Stimulated activated CD8-positive, alpha-beta memory T cell treated with anti-CD3 and anti-CD28 coated beads, Interleukin-15, amount 100 ng/mL, for 4 hours (primary cell): ENCODE data around the gene GNAI2.
"Not testable (repeated sequence)": the region's sequence is repeated elsewhere in the genome, so short reads cannot be mapped to it uniquely, and the experiment has no call there.

Experiments used
- DNase-seq, 2 donors: peaks; one replicate each; pipeline ENCODE4 v3.0.0-alpha.2; 2020; ENCODE audit warnings: low read depth in 2 of 2

GNAI2 gene

DNA sequence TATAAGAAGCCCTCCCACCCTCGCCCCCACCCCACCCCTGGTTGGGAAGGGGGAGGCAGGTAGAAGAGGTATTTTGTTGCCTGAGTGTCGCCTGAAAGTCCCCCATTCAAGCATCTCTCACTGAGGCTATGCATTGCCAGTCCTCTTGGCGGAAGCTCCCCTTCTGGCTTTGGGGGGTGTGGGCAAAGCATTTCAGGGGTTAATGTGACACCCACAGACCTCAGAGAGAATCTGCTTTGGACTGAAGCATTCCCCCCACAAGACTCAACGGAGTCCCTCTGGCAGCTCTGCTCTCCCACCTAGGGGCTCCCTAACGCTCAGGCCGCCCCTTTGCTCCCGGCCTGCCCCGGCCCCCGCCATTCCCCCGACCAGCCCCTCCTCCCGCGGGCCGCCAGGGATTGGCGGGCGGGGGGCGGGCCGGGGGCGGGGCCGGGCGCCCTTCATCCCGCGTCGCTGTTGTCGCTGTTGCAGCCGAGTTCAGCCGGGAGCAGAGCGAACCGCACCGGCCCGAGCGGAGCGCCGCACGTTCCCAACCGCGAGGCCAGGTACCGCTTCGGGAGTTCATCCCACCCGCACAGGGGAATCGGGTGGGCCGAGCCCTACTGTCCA lies 31.1 kb upstream of the GNAI2 start, which contains the start of gene SLC38A3:
Gene SLC38A3 (plus strand): TSS at position 468 of the 609 bp plus-strand sequence. CDS start 8,929 bp downstream, outside the sequence.
- no peak for DNase-seq

DNA sequence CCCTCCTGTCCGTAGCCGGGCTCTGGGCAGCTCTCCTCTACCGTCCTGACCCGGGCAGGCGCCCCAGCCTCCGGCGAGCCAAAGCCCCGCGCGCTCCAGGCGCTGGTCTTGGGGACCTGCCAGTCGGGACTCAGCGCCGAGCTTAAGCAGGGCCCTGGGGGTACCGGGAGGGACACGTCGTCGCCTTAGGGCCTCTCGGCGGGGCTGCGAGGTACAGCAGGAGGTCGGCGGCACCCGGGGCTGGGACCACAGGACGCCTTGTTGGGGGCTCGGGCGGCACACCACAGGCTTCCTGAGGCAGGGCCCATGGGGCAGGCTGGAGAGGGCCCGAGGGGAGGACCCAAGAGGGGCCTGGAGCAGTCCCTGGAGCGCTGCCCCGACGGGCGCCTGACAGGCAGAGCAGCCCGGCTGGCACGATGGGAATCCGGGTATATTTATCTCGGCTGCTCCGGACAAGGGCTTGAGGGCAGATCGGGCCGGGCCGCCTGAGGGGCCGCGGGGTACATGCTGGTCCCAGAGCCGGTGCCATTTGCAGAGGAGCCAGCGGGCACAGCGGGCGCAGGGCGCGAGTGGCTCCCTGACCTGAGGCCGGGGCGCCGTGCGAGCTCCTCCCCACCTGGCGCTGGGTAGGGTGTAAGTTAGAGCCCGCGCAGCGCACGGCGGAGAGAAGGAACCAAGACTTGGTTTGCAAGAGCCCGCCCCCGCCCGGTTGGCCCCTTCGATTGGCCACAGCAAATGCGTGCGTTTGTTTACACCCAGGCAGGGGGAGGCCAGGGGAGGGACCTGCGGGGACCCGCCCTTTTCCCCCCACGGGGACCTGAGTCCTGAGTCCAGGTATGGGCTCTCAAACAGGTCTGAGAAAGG lies 30.4 kb upstream of the GNAI2 start:
- no peak for DNase-seq

DNA sequence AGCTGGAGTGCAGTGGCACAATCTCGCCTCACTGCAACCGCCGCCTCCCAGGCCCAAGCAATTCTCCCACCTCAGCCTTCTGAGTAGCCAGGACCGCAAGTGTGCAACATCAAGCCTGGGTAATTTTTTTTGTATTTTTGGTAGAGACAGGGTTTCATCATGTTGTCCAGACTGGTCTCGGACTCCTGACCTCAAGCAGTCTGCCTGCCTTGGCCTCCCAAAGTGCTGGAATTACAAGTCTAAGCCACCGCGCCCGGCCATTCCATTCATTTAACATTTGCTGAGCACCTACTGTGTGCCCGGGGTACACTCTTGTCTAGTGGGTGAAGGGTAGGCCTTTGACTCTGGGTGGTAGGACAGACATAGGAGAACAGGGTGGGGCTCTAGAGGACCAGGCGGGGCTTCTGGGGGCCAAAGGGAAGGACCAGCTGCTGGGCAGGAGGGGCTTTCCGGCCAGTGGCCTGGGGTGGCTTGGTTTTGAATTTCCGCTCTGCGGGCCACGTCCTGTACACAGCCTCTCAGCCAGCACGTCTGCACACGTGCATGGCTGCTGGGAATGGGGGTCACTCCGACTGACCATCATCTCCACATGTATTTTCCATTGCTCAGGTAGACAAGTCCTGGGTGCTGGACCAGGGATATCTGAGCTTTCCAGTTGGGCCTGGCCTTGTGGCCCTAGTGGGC lies 28.5 kb upstream of the GNAI2 start:
- DNase-seq, result no peak

DNA sequence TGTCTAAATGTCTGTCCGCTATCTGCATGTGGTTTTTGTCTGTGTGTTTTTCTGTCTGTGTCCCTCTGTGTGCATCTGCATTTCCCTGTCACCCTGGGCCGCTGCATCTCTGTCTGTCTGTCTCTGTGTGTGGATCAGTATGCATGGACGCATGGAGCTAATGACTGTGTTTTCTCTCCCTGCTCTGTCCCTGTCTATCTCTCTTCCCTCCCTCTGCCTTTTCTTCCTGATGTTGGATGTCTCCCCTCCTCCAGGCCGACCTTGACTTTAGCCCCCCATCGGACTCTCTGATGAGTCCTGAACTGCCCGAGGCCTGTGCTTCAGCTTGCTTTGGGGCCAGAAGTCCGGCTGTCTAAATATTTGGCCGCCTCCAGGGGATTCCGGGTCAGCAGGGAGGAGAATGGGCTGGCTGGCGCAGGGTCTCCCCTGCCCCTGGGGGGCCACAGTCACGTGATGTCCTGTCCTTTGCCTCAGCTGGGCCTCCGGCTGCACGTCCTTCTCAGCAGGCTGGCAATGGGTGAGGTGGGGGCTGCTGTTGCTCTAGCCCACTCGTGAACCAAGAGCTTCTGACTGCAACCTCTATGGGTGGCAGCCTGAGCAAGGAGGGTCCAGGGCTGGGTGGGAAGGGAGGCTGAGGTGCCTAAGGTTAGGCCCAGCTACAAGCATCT lies 27.2 kb upstream of the GNAI2 start:
- DNase-seq, result no peak

DNA sequence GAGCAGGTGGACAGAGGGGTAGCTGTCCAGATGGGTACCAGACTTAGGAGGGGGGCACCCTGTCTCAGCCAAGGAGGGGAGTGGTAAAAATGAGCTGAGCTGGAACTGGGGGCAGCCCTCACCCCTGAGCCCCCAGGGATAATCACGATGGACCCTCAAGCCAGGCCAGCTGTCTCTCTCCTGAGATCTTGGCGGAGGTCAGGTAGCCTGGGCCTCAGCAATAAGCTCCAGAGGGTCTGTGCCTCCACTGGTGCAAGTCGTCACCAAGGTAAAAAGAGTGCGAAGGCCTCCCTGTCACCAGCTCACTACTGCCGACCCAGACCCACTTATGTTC lies 25.9 kb upstream of the GNAI2 start:
- no peak for DNase-seq

DNA sequence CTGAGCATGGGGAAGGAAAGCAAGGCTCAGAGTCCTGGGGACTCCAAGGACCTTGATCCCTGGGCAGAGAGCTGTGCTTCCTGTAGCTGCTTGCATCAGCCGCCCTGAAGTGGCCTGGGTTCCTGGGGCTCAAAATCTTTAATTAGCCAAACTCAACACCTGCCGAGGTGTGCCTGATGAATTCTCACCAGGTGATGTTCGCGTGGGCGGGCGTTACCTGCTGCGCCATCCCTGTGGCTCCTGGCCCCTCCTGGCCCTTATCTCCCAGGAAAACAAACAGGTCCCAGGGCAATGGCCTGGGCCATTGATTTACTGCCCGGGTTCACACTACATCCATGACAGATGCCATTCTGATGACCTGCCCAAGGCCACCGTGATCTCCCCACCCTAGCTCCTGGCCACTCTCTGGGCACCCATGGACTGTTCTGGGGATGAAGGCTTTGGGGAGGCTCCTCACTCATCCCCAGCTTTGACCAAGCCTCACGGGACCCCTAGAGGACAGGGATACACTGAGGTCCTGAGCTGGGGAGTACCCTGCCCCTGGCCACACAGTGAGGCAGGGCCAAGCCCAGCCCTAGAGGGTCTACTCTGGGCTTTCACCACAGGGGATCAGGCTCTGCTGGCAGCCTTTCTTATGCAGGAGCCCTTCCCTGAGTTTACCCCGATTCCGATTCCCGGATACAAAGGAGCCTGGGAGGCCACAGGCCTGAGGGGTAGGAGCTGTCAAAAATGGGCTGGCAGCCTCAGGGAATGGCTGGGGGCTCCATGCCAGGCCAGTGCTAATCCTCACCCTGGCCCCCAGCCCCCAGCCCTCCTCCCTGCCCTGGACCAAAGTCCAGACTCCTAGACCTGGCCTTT lies 25.3 kb upstream of the GNAI2 start:
- no peak for DNase-seq

DNA sequence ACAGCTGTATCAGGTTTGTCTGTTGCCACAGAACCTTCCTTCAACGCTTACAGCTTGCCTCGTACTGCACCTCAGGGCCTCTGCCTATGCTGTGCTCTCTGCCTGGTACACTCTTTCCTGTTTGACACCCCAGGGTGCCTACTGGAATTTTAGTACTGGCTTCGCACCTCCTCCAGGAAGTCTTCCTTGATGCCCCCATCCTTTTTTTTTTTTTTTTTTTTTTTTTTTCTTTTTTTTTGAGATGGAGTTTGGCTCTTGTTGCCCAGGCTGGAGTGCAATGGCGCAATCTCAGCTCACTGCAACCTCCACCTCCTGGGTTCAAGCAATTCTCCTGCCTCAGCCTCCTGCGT lies 24.7 kb upstream of the GNAI2 start:
- DNase-seq, result not testable (repeated sequence)

DNA sequence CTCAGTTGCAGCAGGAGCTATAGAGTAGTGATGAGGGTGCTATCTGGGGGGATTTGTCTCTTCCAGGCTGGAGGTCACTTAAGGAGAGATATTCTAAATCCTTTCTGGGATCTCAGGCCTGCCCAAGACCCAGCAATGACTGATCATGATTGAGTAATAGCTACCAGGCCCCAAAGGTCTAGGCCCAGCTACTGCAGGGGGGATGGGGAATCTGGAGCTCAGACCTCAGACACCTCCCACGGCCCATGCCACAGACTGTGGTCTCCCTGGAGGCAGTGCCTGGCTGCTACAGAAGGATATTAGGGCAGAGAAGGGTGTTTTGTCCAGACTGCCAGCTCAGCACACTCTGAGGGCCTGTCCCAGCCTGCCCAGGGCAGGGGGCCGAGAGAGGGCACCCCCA lies 24.1 kb upstream of the GNAI2 start:
- DNase-seq, result no peak

DNA sequence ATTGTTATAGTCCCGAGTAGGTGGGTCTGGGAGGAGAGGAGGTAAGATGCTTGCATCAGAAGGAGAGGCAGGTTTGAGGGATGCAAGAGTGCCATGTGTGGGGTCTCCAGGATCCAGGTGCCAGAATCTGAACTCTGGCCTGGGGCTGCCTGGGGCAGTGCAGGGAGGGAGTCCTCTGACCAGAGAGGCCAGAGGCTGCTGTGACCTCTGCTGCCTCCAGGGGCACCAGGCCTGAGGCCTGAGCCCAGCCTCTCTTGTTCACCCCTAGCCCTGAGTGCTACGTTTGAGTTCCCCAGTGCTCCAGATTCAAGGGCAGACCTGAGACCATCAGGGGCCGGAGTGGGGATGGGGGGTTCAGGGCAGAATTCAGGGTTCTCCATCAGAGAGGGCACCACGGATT lies 23.5 kb upstream of the GNAI2 start:
- DNase-seq, result no peak

DNA sequence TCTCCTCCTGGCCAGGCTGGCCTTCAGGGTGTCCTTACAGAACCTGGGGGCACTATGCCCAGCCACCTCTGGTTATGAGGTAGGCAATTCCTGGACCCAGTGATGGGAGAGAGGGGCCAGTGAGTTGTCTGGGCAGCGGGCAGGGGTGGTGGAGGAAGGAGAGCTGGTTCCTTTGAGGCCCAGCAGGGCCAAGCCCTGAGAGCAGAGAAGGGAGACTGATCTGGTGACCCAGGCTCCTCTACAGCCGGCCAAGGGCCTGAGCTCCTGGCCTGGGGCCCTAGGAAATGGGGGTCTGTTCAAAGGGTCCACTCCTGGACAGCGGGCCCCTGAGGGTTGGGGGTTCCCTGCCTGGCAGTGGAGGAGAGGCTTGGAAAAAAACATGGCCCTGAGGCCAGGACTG lies 23.0 kb upstream of the GNAI2 start:
- no peak for DNase-seq

DNA sequence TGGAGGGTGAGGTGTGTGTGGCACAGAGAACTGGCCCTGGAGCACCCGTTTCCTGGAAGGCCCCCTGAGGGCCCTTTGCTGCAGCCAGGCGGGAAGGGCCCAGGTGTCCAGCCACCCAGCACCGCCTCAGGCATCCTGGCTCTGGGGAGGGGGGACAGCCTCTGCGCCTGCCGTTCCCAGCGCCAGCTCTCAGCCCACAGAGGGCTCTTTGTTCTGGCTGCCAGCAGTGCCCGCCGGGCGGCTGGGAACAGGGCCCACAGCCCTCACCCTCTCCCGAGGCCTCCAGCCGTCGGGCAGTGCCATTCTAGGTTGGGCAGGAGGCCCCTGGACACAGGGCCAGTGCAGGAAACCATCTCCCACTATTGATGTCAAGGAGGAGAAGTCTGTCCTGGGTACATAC lies 22.6 kb upstream of the GNAI2 start:
- no peak for DNase-seq

DNA sequence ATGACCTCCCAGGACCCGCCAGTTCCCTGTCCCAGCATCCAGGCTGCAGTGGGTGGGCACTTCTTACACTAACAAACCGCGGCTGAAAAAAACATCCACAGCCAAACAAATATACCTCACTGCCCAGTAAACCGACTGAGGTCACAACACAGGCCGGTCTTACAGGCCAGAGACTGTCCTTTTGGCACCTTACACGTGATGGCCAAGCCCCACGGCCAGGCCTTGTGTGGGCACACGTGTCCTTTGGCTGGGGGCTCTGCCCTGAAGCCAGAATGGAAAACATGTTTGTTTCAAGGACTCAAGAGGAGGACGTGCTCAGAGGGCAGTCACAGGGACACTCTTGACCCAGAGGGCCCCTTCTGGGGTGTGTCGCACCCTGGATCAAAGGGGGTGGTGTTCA lies 21.2 kb upstream of the GNAI2 start:
- DNase-seq, result no peak

DNA sequence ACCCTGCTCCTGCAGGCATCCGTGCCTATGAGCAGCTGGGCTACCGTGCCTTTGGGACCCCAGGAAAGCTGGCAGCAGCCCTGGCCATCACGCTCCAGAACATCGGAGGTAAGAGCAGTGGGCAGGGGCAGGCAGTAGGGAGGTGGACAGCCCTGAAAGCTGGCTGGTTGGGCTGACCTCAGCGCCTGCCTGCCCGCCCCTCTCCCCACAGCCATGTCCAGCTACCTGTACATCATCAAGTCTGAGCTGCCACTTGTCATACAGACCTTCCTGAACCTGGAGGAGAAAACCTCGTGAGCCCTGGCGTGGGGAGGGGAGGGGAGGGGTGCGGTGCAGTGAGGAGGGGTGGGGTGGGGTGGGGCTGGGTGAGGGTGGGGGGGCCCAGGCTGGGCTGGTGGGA lies 20.5 kb upstream of the GNAI2 start:
- no peak for DNase-seq

DNA sequence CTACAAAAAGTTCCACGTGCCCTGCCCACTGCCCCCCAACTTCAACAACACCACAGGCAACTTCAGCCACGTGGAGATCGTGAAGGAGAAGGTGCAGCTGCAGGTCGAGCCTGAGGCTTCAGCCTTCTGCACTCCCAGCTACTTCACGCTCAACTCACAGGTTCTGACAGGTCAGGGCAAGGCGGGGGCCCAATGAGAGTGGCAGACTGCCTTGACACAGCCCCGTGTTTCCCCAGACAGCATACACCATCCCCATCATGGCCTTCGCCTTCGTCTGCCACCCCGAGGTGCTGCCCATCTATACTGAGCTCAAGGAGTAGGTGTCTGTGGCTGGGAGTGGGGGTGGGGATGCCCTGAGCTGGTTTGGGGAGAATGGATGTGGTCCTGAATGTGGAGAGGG lies 18.3 kb upstream of the GNAI2 start:
- DNase-seq, result no peak

DNA sequence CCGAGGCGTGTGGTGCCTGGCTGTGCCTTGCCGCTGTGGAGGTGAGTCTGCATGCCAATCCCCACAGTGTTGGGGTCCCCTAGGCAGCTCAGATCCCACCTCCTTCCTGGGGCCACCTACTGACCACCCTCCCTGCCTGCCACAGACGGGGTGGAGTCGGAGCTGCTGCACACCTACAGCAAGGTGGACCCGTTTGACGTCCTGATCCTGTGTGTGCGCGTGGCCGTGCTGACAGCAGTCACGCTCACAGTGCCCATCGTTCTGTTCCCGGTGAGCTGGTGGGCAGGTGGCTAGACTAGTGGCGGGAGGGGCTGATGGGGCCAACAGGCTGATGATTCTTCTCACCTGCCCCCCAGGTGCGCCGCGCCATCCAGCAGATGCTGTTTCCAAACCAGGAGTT lies 17.6 kb upstream of the GNAI2 start:
- no peak for DNase-seq

DNA sequence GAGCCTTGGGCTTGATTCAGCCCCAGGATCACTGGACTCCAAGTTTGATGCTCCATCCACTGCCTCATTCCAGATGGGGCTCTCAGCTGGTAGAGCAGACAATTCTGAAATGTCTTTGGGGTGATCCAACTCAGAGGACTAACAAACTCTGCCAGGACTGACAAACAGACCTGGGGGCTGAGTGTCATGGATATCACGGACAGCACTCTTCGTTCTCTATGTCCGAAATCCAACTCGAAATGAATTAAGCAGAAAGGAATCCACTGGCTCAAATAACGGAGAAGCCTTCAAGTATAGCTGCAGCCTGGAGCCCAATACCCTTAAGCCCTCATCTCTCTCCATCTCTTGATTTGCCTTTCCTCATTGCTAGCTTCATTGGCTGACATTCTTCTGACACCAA lies 16.7 kb upstream of the GNAI2 start:
- DNase-seq, result no peak

DNA sequence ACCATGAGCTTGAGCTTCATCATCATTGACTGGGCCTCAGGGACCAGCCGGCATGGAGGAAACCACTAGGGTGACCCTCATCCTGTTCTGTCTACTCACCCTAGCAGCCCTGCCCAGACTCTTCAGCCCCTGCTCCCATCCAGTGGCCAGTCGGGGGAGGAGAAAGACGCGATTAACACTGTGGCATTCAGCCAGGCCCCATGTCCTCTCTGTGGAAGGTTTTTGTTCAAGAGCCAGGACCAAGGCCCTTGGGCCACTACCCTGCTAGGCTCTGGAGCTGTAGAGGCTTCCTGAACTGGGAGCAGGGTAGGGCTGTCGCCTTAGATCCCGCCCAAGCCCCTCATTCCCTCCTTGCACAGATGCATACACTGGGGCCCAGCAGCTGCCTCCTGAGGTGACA lies 15.9 kb upstream of the GNAI2 start:
- no peak for DNase-seq

DNA sequence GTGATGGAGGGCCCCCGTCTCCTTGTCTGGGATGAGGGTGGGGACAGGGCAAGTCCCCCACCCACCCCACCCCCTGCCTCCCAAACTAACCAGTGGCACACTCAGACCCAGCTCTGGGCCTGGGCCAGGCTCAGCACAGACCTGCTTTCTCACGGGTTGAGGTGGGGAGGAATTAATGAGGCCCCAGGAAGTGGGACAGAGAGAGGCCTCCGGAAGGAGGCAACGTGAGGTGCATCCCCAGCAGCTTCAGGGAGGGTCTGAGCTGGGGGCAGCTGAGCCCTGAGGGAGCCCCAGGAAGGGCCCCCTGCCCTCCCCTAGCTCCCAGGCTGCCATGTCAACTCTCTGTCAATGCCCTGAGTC lies 15.0 kb upstream of the GNAI2 start:
- DNase-seq, result no peak

DNA sequence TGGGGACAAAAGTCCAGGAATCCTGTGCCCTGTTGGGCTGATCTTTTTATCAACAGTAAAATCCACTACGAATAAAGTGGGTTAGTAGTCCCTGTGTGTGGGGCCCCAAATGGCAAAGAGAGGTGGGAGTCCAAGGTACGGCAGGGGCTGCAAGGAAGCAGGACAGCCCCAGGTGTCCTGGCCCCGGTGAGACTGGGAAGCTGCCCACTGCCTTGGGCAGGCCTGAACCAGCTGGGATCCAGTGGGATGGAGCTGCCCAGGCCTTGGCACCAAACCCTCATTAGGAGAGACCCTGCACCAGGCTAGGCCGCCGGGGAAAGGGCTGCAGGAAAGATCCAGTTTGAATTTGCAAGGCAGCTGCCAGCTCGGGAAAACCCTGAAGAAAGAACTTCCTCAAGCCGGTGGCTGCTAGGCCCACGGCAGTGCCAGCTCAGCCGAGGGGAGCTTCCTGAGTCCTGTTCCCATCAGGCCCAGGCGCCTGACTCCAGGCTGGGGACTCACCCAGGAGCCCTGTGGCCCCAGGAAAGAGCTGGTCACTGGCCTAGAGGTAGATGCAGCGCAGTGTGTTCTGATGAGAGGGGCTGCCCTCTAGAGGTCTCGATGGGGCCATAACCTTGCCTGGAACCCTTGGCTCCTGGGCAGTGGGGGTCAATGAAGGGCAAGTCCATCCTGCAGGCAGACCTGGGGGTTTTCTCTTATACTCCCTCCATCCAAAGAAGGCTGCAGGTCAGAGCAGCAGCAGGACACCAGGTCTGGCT lies 14.4 kb upstream of the GNAI2 start:
- DNase-seq, result no peak

DNA sequence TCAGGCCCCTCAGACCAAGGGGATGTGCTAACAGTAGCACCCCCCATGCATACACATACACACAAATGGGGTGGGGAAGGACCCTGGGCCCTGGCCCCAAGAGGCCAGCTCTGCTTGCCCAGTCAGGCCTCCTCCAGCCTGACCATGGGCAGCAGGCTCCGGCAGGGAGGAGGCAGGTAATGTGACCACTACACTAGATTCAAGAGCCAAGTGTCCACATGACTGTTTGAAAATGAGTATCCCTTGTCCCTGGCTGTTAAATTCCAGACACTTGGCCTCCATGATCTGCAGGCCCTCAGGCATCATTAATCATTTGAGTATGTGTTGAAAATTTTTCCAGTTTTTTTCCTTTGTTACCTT lies 13.9 kb upstream of the GNAI2 start:
- no peak for DNase-seq

DNA sequence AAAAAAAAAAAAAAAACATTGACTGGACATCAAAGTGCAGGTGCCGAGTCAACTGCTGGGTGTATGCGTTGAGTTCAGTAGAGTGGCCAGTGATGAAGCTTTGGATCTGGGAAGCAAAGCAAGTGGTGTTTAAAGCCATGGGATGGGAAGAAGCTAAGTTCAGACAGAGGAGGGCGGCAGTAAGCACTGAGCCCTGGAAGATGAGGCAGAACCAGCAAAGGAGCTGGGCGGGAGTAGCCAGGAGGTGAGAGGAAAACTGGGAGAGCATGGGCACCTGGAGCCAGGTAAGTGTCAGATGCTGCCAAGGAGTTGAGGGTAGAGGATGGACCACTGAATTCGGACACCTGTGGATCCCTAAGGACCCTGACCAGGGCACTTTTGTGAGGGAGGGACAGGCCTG lies 11.4 kb upstream of the GNAI2 start:
- no peak for DNase-seq
